BJ (cell line): Measurements from ENCODE around the gene DNLZ. TPM values are rescaled to one million over a fixed set of nuclear protein-coding genes. Genes with fewer than 3 reads are reported as not detected.

Experiments used
- CTCF ChIA-PET: fragments of 350-600 bp; formaldehyde crosslinking; extraction: SDS; loops from one replicate; lab custom pipeline; 2021; ENCODE audit warnings: antibody characterized with exemption, inconsistent platforms; lab: Yijun Ruan, JAX
- POLR2A ChIA-PET: fragments of 300-600 bp; sonication (Branson Sonifier 250); formaldehyde crosslinking; extraction: SDS; loops from one replicate; lab custom pipeline; 2021; ENCODE audit warnings: antibody characterized with exemption; lab: Charles Lee
- DNase-seq: peaks from one replicate; pipeline ENCODE4 v3.0.0-alpha.2; 2011; ENCODE audit warnings: low read depth
- H3K27me3 ChIP-seq: 2 replicates; pipeline ENCODE4 v1.6.0; 2011; ENCODE audit warnings: low read length; ENCODE audit not compliant: control insufficient read depth, insufficient read depth
- H3K36me3 ChIP-seq: 2 replicates; pipeline ENCODE4 v1.5.1; 2011; ENCODE audit warnings: low read length; ENCODE audit not compliant: control insufficient read depth, insufficient read depth
- H3K4me3 ChIP-seq: 2 replicates; pipeline ENCODE4 v1.5.1; 2011; ENCODE audit warnings: low read depth, mild to moderate bottlenecking, control low read depth, low read length
- polyA plus RNA-seq: library from polyadenylated mRNA; depleted of rRNA; stranded (reverse); fragments of >200 nt; gene quantifications from 2 replicates; pipeline ENCODE4 v1.2.3, GENCODE V29; 2011
- TF ChIP-seq, protein P1 (sequence below): IDR thresholded peaks from 2 replicates; pipeline ENCODE4 v1.5.1; 2011; ENCODE audit warnings: low read depth, mild to moderate bottlenecking, control low read depth, inconsistent platforms, low read length, moderate library complexity; ENCODE audit not compliant: insufficient read depth

The DNLZ gene
- polyA plus RNA-seq, 1 experiment, result 7.2 TPM

DNA sequence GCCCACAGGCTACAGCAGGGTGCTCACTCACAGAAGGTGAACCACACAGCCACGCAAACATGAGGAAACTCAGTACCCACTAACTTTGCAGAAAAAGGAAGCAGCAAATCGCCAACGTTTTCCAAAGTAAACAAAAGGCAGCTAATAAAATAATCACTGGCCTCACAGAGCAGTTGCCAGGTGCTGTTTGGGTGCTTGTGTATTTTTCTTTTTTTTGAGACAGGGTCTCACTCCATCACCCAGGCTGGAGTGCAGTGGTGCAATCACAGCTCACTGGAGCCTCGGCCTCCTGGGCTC is 32.6 kb upstream of the DNLZ start:
- H3K36me3 ChIP-seq, result peaks cover 54% of the 10 kb centered on the region
- POLR2A ChIA-PET, result no interaction called here
- TF ChIP-seq, protein P1, sequence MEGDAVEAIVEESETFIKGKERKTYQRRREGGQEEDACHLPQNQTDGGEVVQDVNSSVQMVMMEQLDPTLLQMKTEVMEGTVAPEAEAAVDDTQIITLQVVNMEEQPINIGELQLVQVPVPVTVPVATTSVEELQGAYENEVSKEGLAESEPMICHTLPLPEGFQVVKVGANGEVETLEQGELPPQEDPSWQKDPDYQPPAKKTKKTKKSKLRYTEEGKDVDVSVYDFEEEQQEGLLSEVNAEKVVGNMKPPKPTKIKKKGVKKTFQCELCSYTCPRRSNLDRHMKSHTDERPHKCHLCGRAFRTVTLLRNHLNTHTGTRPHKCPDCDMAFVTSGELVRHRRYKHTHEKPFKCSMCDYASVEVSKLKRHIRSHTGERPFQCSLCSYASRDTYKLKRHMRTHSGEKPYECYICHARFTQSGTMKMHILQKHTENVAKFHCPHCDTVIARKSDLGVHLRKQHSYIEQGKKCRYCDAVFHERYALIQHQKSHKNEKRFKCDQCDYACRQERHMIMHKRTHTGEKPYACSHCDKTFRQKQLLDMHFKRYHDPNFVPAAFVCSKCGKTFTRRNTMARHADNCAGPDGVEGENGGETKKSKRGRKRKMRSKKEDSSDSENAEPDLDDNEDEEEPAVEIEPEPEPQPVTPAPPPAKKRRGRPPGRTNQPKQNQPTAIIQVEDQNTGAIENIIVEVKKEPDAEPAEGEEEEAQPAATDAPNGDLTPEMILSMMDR, result no peak
- CTCF ChIA-PET, result interaction anchor here (1.1 kb wide), 1 partner anchor 42 kb away, joined by 3 read pairs; no protein-coding TSS in a partner anchor
- H3K27me3 ChIP-seq, result no peaks in the 10 kb centered on the region
- DNase-seq, result no peak
- H3K4me3 ChIP-seq, result no peak overlapping the region

DNA sequence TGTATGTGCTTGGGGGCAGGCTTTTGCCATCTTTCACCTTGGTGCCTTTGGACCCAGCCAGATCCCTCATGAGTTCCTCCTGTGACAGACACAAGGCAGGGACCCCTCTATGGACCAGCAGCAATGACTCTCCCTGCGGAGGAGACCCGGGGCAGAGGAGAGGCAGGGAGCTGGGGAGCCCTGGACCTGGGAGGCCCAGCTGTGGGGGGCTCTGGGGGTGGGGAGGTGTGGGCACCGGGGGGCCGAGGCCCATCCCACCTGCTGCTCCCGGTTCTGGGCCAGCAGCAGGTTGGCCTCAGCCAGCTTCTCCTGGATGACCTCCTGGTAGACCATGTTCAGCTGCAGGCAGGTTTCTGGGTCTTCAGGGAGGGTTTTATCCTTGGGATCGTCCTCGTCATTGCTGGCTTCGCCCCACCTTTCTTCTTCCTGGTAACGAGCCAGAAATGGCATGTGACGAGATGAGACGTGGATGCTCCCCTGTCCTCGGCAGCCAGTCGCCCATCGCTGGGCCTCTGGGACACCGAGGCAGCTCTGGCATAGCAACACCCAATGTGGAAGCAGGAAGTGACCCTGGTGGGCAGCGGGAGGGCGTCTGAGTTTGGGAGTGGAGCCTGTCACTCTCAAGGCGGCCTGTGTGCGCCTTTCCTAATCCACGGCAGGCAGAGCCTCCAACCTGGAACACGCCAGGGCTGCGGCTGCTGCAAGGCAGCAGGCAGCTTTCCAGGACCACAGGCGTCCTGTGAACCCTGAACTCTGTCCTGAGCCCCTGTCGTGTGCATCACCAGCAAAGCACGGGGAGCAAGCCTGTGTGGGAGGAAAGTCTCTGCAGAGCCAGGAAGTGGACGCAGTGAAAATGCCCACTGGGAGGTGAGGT is 32.0 kb upstream of the DNLZ start:
- DNase-seq, result no peak
- ChIA-PET CTCF (interaction anchor here (1.0 to 1.1 kb wide), 2 partner anchors 42 to 83 kb away, joined by 3 to 5 read pairs; no protein-coding TSS in a partner anchor), POLR2A (no interaction called here)
- Histone ChIP-seq H3K4me3 (no peak overlapping the region), H3K27me3 (no peaks in the 10 kb centered on the region), H3K36me3 (peaks cover 54% of the 10 kb centered on the region)
- TF ChIP-seq, protein P1, result no peak

GRCh38 chr9:136395020-136395340 is 31.4 kb upstream of the DNLZ start:
- POLR2A ChIA-PET, result no interaction called here
- CTCF ChIA-PET, result interaction anchor here (1.0 kb wide), 1 partner anchor 82 kb away, joined by 5 read pairs; no protein-coding TSS in a partner anchor
- H3K27me3 ChIP-seq, result no peaks in the 10 kb centered on the region
- H3K36me3 ChIP-seq, result peaks cover 55% of the 10 kb centered on the region
- TF ChIP-seq, protein P1, result no peak
- H3K4me3 ChIP-seq, result no peak overlapping the region
- no peak for DNase-seq

DNA sequence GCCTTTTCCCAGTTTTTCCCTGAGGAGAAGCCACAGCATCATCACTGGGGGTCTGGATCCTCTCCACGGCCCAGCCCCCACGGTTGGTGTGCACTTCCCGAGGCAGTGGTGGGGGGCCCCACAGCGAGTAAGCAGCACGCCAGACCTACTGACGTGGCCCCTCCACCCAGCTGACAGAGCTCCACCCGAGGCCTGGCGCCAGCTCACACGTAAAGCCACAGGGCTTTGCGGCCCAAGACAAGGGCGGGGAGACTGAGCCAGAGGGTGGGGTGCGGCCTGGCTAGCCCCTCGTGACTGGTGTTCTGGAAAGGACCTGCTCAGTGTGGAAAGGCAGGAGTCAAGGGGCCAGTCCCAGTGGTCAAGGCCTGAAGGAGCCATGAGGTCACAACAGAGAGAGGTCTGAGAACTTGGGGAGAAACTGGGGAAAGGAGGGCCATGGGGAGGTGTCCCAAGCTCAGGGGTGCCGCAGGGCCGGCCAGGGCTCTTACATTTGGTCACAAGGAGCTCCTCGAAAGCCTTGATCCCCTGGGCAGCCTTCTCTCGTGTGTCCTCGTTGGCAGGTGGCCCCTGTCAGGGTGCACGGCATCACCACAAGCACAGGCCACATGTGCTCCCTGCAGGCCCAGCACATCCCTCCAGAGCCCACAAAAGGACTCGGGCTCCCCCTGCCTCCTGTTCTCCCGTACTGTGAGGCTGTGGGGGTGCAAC is 30.9 kb upstream of the DNLZ start:
- peaks cover 58% of the 10 kb centered on the region for H3K36me3 ChIP-seq
- H3K4me3 ChIP-seq, result no peak overlapping the region
- ChIA-PET POLR2A (no interaction called here), CTCF (no interaction called here)
- no peak for DNase-seq
- H3K27me3 ChIP-seq, result no peaks in the 10 kb centered on the region
- TF ChIP-seq, protein P1, result no peak

DNA sequence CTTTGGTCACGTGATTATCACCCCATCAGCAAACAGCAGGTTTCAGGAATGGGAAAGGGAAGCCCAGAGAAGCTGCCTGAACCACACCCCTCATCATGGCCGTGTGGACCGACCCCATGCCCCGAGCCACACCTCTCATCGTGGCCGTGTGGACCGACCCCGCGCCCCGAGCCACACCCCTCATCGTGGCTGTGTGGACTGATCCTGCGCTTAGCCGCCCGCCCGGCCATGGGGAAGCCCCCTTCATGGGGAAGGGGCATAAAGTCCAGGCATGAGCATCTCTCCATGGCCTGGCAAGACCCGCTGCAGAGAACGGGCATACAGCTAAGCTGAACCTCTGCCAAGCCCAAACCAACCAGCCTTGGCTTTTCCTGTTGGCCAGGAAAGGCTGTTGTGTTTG is 30.0 kb upstream of the DNLZ start:
- CTCF ChIA-PET, result interaction anchor here (1.0 kb wide), 2 partner anchors 16 to 21 kb away, joined by 3 read pairs; no protein-coding TSS in a partner anchor
- POLR2A ChIA-PET, result no interaction called here
- Histone ChIP-seq H3K4me3 (no peak overlapping the region), H3K36me3 (peaks cover 63% of the 10 kb centered on the region), H3K27me3 (no peaks in the 10 kb centered on the region)
- TF ChIP-seq, protein P1, result no peak
- no peak for DNase-seq
